ENCODE measurements around the gene COL21A1. TPM values are rescaled to one million over a fixed set of nuclear protein-coding genes. Genes with fewer than 3 reads are reported as not detected.
"Not testable (repeated sequence)": the region's sequence is repeated elsewhere in the genome, so short reads cannot be mapped to it uniquely, and the experiment has no call there.

COL21A1 gene
- polyA plus RNA-seq, 1 donor from 2014 or later: not detected

DNA sequence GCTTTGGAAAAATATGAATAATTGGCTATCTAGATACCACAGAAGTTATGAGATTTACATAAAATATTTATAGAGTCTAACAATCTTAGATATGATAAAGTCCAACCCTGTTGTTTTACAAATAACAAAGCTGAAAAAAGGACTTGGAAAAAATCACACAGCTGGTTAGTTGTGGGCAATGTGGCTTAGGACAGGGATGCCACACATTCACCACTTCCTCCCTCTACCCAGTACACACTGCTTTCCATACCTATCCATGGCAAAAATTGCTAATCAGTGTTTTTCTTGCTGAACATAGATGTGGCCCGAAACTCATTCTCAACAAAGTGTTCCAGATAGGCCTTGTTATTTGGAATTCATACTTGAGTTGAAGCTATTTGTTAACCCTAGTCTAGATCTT lies 224.7 kb downstream of the COL21A1 start:
- Mint-ChIP-seq H3K36me3 (no peaks in the 10 kb centered on the region), H3K4me3 (no peak overlapping the region), H3K27ac (no peak overlapping the region), H3K9me3 (peaks cover 0 to 8% (median 2%) of the 10 kb centered on the region in 3 donors), H3K27me3 (no peaks in the 10 kb centered on the region), H3K4me1 (no peaks in the 10 kb centered on the region)

DNA sequence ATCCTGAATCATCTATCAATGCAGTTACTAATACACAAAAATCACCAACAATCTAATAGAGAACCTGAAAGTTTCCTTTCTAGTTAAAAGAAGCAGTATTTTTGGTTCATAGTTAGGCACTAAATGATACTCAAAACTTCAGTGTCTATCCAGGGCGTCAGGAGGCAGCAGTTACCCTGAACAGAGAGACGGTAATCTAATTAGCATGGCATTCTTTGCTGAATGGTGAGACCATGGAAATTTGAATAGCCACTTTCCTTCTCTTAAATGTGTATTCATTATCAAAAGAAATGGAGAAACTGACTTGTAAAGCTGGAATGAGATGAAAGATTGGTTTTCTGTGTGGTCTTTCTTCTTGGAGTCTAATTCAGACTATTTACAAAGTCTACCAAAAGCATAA lies 225.4 kb downstream of the COL21A1 start:
- Mint-ChIP-seq H3K27ac (no peak overlapping the region), H3K9me3 (peaks cover 0 to 8% (median 2%) of the 10 kb centered on the region in 3 donors)

DNA sequence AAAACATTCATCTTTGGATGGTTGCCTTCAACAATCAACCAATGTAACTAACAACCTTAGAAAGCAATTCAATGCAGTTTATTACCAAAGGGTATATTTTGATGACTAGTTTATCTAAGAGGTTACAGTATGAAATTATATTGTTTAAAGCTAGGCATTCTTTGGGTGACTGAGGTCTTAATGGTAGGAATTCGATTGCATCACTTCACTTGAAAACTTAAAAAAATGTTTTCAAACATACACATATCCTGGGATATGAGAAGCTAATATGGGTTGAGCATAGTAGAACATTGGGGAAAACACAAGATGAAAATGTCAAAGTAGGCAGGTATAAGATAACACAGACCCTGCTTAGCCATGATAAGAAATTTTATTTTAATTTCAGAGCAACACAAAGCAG lies 227.4 kb downstream of the COL21A1 start:
- H3K4me1 Mint-ChIP-seq: no peaks in the 10 kb centered on the region
- no peaks in the 10 kb centered on the region for H3K27me3 Mint-ChIP-seq
- no peak overlapping the region for H3K4me3 Mint-ChIP-seq
- H3K9me3 Mint-ChIP-seq: peaks cover under 1 to 13% (median 2%) of the 10 kb centered on the region in 3 donors
- H3K36me3 Mint-ChIP-seq: peaks cover 2% of the 10 kb centered on the region
- no peak overlapping the region for H3K27ac Mint-ChIP-seq

More for the DNA sequence above, 225.4 kb downstream of the COL21A1 start:
- Mint-ChIP-seq H3K27me3 (no peaks in the 10 kb centered on the region), H3K36me3 (no peaks in the 10 kb centered on the region), H3K4me1 (no peaks in the 10 kb centered on the region), H3K4me3 (no peak overlapping the region)

DNA sequence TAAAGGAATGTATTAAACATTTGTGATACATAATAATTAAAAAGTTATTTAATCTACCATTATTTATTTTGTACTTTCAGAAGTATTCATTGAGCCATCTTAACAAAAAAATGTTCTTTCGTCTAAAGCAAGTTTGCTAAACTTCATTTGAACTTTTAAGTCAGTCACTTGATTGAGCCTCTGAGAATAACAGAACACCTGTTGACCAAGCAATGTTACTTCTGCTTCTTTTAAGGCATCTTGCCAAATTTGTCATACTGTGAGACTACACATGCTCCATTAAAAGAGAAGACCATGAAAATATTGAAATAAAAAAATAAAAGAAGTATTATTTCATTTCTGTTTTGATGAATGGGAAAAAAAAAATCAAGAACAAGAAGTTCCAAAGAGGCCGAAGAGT lies 230.2 kb downstream of the COL21A1 start:
- Mint-ChIP-seq H3K4me3 (no peak overlapping the region), H3K36me3 (peaks cover 2% of the 10 kb centered on the region), H3K9me3 (peaks cover 0 to 12% (median 3%) of the 10 kb centered on the region in 3 donors), H3K27ac (no peak overlapping the region), H3K27me3 (no peaks in the 10 kb centered on the region), H3K4me1 (no peaks in the 10 kb centered on the region)

DNA sequence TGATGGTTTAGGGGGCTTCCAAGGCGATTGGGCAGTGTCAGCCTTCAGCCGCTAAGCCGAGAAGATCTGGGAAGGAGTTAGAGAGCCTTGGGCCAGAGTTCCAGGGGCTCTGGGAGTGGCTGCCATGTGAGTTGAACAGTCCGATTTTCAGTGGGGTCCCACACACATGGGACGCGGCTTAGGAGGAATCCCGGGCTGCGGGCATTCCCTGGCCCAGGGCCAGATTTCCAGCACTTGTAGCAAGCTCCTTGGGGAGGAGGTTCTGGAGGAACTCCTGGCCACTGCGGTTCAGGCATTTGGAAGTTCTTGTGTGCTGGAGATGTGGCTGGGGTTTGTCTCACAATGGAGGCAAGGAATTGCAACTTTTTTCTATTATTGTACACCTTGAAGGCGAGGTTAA lies 233.3 kb downstream of the COL21A1 start:
- H3K27ac Mint-ChIP-seq, H3K4me1 Mint-ChIP-seq, H3K27me3 Mint-ChIP-seq, H3K4me3 Mint-ChIP-seq, H3K36me3 Mint-ChIP-seq: not testable (repeated sequence)
- peaks cover 1 to 11% (median 3%) of the 10 kb centered on the region in 3 donors for H3K9me3 Mint-ChIP-seq

DNA sequence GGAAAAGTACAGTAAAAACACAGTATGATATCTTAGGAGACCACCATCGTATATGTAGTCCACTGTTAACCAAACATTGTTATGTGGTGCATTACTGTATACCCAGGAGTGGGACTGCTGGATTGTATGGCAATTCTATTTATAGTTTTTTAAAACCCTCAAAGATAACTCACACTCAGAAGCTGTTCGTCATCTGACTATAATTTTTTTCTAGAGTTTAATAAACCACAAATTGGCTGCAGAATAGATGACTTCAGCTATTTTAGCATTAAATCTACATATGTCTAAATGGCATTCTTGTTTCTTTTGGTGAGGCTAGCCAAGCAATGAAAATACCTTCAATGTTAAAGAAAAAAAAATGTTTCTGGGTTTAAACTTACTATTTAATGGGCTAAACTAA lies 237.7 kb downstream of the COL21A1 start:
- no peak overlapping the region for H3K27ac Mint-ChIP-seq

More for the DNA sequence above, 237.7 kb downstream of the COL21A1 start:
- no peaks in the 10 kb centered on the region for H3K27me3 Mint-ChIP-seq
- no peak overlapping the region for H3K4me3 Mint-ChIP-seq
- no peaks in the 10 kb centered on the region for H3K4me1 Mint-ChIP-seq
- peaks cover 0 to 7% (median 4%) of the 10 kb centered on the region in 3 donors for H3K9me3 Mint-ChIP-seq
- H3K36me3 Mint-ChIP-seq: no peaks in the 10 kb centered on the region

All from IgD-negative memory B cell (primary cell).